GM06990 (cell line): ENCODE measurements around the gene ARMC2.
A peak's percentile ranks its signal among the peaks of the same experiment; 100 is the strongest.
"Not testable (repeated sequence)": the region's sequence is repeated elsewhere in the genome, so short reads cannot be mapped to it uniquely, and the experiment has no call there.

ENCODE experiments used
- DNase-seq: peaks from one replicate; pipeline ENCODE4 v3.0.0-alpha.2; 2011; ENCODE audit not compliant: insufficient read length; ENCODE audit errors: extremely low read depth
- H3K27me3 ChIP-seq: replicated peaks from 2 replicates; pipeline ENCODE4 v1.6.0; 2011; ENCODE audit warnings: low read length; ENCODE audit not compliant: control insufficient read depth, insufficient read depth
- H3K36me3 ChIP-seq: 2 replicates; pipeline ENCODE4 v1.5.1; 2011; ENCODE audit warnings: low read length; ENCODE audit not compliant: control insufficient read depth, insufficient read depth
- H3K4me3 ChIP-seq: replicated peaks from 2 replicates; pipeline ENCODE4 v1.5.1; 2011; ENCODE audit warnings: low read depth, mild to moderate bottlenecking, control low read depth, low read length
- TF ChIP-seq, protein P1 (sequence below): IDR thresholded peaks from 2 replicates; pipeline ENCODE4 v1.5.1; 2011; ENCODE audit warnings: low read length, control low read depth, mild to moderate bottlenecking, inconsistent platforms; ENCODE audit not compliant: insufficient read depth, poor library complexity, severe bottlenecking

The ARMC2 gene

DNA sequence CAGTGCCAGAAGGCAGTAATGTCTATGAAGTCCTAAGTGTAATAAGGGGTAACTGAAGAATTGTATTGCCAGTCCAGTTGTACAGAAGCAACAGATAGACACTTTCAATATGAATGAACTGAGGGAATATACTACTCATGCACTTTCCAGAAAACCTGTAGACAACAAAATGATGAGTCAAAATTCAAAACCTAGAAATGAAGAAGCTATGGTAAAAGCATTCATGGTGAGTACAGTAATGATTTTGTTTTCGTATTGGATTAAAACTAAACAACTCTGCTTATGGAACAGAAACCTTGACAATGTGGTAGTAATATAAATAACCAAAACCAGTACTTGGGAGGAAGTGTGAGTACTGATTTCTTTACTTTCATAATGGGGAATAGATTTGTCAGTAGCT lies 35.0 kb downstream of the ARMC2 start:
- DNase-seq: peak; percentile 54
- Histone ChIP-seq H3K27me3 (no peaks in the 10 kb centered on the region; the same call in 1 of the 2 replicates), H3K4me3 (no peak overlapping the region), H3K36me3 (no peaks in the 10 kb centered on the region)
- TF ChIP-seq, protein P1, sequence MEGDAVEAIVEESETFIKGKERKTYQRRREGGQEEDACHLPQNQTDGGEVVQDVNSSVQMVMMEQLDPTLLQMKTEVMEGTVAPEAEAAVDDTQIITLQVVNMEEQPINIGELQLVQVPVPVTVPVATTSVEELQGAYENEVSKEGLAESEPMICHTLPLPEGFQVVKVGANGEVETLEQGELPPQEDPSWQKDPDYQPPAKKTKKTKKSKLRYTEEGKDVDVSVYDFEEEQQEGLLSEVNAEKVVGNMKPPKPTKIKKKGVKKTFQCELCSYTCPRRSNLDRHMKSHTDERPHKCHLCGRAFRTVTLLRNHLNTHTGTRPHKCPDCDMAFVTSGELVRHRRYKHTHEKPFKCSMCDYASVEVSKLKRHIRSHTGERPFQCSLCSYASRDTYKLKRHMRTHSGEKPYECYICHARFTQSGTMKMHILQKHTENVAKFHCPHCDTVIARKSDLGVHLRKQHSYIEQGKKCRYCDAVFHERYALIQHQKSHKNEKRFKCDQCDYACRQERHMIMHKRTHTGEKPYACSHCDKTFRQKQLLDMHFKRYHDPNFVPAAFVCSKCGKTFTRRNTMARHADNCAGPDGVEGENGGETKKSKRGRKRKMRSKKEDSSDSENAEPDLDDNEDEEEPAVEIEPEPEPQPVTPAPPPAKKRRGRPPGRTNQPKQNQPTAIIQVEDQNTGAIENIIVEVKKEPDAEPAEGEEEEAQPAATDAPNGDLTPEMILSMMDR: no peak

DNA sequence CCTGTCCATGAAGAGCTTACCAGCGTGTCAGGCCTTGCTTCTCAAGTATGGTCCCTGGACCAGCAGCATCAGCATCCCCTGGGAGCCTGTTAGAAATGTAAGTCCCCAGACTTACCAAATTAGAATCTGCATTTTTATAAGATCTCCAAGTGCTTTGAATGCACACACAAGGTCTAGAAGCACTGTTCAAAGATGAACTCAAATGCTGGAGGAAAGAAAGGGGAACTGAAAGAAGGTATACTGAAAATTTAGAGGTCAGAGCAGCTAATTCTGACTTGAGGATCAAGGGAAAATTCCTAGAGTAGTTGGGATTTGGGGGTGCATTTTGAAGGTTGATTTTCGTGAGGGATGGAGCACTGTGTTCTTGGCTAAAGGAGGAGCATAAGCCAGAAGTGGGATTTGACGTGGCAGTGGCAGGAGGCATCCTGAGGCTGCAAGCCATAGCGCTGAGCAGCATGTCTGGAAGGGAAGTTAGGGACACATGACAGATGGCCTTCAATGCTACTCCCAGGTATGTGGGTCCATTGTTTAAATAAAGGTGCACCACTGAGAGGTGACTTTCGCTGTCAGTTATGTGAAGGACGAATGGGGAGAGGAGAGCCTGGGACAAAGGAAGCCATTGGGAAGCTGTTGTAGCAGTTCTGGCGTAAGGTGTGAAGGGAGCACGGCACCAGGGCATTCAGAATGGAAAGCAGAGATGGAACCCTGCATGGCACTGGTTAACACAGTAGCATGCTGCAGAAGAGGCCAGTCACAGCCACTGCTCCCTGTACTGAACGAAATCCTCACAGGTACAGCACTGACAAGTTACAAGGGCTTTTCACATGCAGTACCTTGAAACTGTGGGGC lies 36.2 kb downstream of the ARMC2 start:
- H3K36me3 ChIP-seq: no peaks in the 10 kb centered on the region
- no peaks in the 10 kb centered on the region for H3K27me3 ChIP-seq
- TF ChIP-seq, protein P1: no peak
- H3K4me3 ChIP-seq: no peak overlapping the region
- no peak for DNase-seq

DNA sequence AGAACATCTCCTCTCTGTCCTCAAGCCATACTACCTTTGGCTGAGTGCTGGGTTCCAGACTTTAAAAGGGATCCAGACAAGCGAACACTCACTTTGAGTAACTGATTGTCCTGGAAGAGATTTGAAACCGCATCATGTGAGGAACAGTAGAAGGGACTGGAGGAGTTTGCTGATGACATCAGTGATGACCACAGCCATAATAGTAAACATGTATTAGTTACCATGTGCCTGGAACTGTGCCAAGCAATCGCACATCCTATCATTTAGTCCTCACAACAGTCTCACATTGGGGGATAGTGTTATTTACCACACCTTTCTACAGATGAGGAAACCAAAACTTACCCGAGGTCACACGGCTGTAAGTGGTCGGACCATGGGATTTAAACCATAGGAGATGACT lies 39.8 kb downstream of the ARMC2 start:
- TF ChIP-seq, protein P1: no peak
- Histone ChIP-seq H3K4me3 (no peak overlapping the region), H3K36me3 (no peaks in the 10 kb centered on the region), H3K27me3 (no peaks in the 10 kb centered on the region)
- DNase-seq: no peak

DNA sequence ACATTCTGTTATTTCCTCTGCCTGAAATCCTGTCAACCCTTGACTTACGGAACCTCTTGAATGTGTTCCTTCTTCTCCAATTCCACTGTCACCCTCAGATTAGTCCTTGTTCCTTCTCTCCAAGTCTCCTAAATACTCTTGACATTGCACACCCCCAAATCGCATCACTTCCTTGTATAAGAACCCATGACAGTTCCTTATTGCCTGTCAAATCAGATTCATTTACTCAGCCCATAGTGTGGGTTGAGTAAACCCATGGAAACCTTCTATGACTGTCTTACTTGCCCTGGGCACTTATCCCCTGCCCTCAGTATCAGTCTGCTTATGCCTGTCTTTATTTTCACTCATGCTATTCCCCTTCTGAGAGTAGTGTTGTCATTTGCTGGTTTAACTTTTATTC lies 40.5 kb downstream of the ARMC2 start:
- TF ChIP-seq, protein P1: no peak
- no peaks in the 10 kb centered on the region for H3K36me3 ChIP-seq
- no peak overlapping the region for H3K4me3 ChIP-seq
- H3K27me3 ChIP-seq: no peaks in the 10 kb centered on the region
- DNase-seq: no peak

DNA sequence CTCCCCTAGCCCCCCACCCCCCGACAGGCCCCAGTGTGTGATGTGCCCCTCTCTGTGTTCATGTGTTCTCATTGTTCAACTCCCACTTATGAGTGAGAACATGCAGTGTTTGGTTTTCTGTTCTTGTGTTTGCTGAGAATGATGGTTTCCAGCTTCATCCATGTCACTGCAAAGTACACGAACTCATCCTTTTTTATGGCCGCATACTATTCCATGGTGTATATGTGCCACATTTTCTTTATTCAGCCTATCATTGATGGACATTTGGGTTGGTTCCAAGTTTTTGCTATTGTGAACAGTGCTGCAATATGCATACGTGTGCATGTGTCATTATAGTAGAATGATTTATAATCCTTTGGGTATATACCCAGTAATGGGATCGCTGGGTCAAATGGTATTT lies 42.7 kb downstream of the ARMC2 start:
- not testable (repeated sequence) for DNase-seq, H3K36me3 ChIP-seq, H3K27me3 ChIP-seq, H3K4me3 ChIP-seq

DNA sequence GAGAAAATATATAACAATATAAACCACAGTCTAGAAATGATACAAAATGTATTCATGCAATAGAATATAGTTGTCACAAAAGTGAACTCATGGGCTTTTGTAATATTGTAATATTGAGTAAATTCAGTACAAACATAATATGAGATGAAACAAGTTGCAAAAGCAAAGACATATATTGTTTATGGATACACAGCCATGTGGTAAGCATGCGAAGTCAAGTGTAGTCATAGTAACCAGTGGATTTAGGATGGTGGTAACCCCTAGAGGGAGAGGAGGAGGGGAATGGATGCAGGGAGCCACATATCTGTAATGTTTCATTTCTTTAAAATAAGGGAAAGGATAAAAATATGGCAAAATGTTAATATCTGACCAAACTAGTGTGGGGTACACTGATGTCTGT lies 47.3 kb downstream of the ARMC2 start:
- DNase-seq: no peak
- no peak overlapping the region for H3K4me3 ChIP-seq
- H3K27me3 ChIP-seq: no peaks in the 10 kb centered on the region; the same call in 1 of the 2 replicates
- TF ChIP-seq, protein P1: no peak
- H3K36me3 ChIP-seq: no peaks in the 10 kb centered on the region
